ENCODE measurements around the gene PKD1. TPM values are rescaled to one million over a fixed set of nuclear protein-coding genes. Genes with fewer than 3 reads are reported as not detected.

The PKD1 gene
- total RNA-seq, 1 experiment from 2014 or later = 102 TPM

GRCh38 chr16:2150418-2151187, 14.9 kb upstream of the PKD1 start (continued):
- no peak for TF ChIP-seq STAT6 (CRISPR knock-in tag; conservative IDR thresholded peaks at IDR 0.05; ENCODE audit: low read depth)
- peak; percentile 80; the same call in 1 of the 2 replicates for TF ChIP-seq NR3C1 (CRISPR knock-in tag; conservative IDR thresholded peaks at IDR 0.05; ENCODE audit: low read depth)
- TF ChIP-seq JUN (CRISPR knock-in tag; IDR thresholded peaks at IDR 0.05) = peak; percentile 86
- no peak for TF ChIP-seq TP53 (CRISPR knock-in tag; IDR thresholded peaks at IDR 0.05)
- TF ChIP-seq MXD4 (CRISPR knock-in tag; IDR thresholded peaks at IDR 0.05; ENCODE audit: borderline replicate concordance) = no peak
- TF ChIP-seq GABPB1 (CRISPR knock-in tag; IDR thresholded peaks at IDR 0.05) = no peak; the same call in 1 of the 2 replicates
- no peak; the same call in 1 of the 2 replicates for TF ChIP-seq FOXP4 (CRISPR knock-in tag; IDR thresholded peaks at IDR 0.05)
- TF ChIP-seq ZNF121 (CRISPR knock-in tag; IDR thresholded peaks at IDR 0.05) = peak; percentile 68; the same call in 1 of the 2 replicates
- 0 out of 2 replicates have a peak, but pooled peaks have one; percentile 18 for TF ChIP-seq ZNF219 (CRISPR knock-in tag; IDR thresholded peaks at IDR 0.05; ENCODE audit: borderline replicate concordance)
- TF ChIP-seq CTCF (IDR thresholded peaks at IDR 0.05) = no peak
- TF ChIP-seq ESRRA (CRISPR knock-in tag; IDR thresholded peaks at IDR 0.05; ENCODE audit: borderline replicate concordance) = peak; percentile 35; the same call in 1 of the 2 replicates
- TF ChIP-seq ZNF396 (CRISPR knock-in tag; IDR thresholded peaks at IDR 0.05; ENCODE audit: borderline replicate concordance) = no peak
- 0 out of 2 replicates have a peak, but pooled peaks have one; percentile 41 for TF ChIP-seq MYBL2 (CRISPR knock-in tag; IDR thresholded peaks at IDR 0.05)
- TF ChIP-seq KAT7 (CRISPR knock-in tag; IDR thresholded peaks at IDR 0.05; ENCODE audit: borderline replicate concordance) = 0 out of 2 replicates have a peak, but pooled peaks have one; percentile 67
- TF ChIP-seq AR (CRISPR knock-in tag; IDR thresholded peaks at IDR 0.05) = peak; percentile 62; the same call in 1 of the 2 replicates
- no peak for TF ChIP-seq ZNF263 (CRISPR knock-in tag; IDR thresholded peaks at IDR 0.05; ENCODE audit: low read depth)
- TF ChIP-seq PRRX2 (CRISPR knock-in tag; IDR thresholded peaks at IDR 0.05) = peak; percentile 91
- TF ChIP-seq FOXK1 (CRISPR knock-in tag; IDR thresholded peaks at IDR 0.05) = peak; percentile 49; the same call in 1 of the 2 replicates
- no peak for TF ChIP-seq ZBTB21 (CRISPR knock-in tag; IDR thresholded peaks at IDR 0.05; ENCODE audit: borderline replicate concordance)
- TF ChIP-seq FOXP1 (CRISPR knock-in tag; IDR thresholded peaks at IDR 0.05; ENCODE audit: borderline replicate concordance) = peak; percentile 27; the same call in 1 of the 2 replicates
